Measurements from ENCODE around the gene LEAP2. TPM values are rescaled to one million over a fixed set of nuclear protein-coding genes. Genes with fewer than 3 reads are reported as not detected.

The LEAP2 gene
- total RNA-seq, 4 donors from 2014 or later = 0.57 to 4.2 (median 1.6) TPM

- TF ChIP-seq CTCF (IDR thresholded peaks at IDR 0.05; ENCODE audit: low read depth) = no peak
These were observed 13.5 kb upstream of the LEAP2 start for GRCh38 chr5:132859889-132860437.

GRCh38 chr5:132860742-132861141 lies 12.7 kb upstream of the LEAP2 start:
- no peak for TF ChIP-seq CTCF (IDR thresholded peaks at IDR 0.05; ENCODE audit: low read depth)

GRCh38 chr5:132865668-132866341 lies 7.7 kb upstream of the LEAP2 start:
- no peak for TF ChIP-seq CTCF (IDR thresholded peaks at IDR 0.05; ENCODE audit: low read depth)

DNA sequence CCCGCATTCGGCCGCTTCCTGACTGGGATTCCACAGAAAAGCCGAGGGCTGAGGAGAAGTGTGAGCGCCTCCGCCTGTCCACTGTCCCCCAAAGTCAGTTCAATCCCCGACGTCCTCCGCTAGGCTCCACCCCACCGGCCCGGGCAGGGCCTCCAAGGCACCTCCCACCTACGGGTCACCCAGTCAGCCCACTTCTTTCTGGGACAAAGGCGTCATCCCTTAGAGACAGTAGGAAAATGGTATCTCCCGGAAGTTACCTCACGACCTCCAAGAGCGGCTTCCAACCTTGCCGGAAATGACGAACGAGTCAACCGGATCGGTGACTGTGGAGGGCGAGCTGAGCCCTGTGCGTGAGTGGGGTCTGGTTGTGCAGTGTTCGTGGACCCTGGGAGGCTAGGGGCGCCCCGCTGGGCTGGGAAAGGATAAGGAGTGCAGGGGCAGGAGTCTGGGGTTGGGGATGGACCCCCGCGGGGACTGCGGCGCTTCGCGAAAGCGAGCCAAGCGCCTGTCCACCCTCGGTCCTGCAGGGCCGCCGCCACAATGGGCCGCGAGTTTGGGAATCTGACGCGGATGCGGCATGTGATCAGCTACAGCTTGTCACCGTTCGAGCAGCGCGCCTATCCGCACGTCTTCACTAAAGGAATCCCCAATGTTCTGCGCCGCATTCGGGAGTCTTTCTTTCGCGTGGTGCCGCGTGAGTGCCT lies 7.0 kb upstream of the LEAP2 start, which contains the start of the genes GDF9 and UQCRQ:
TSS of gene GDF9 (minus strand) at position 128 of the 704 bp plus-strand sequence. CDS start 1,936 bp downstream, outside the sequence.
TSS of gene UQCRQ (plus strand) at position 301 of the 704 bp plus-strand sequence. CDS start at position 541, 240 bp downstream.
- no peak for TF ChIP-seq CTCF (IDR thresholded peaks at IDR 0.05; ENCODE audit: low read depth)

GRCh38 chr5:132867046-132867451 lies 6.4 kb upstream of the LEAP2 start:
- TF ChIP-seq CTCF (IDR thresholded peaks at IDR 0.05; ENCODE audit: low read depth) = no peak

DNA sequence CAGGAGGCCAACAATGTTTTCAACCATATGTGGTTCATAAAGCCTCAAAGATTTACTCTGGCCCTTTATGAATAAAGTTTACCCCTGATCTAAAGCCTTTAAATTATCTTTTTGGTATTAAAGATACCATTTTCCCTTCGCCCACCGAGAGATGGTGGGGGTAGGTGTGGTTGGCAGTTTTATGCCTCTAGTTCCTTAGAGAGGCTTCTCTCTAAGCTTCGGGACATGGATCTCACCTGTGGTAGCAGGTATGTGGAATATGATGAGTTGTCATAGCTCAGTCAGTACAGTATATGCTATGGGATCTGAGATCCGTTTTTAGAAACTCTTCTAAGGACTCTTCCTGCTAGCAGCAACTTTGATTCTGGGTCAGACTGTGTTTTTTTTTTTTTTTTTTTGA lies 4.7 kb upstream of the LEAP2 start:
- TF ChIP-seq CTCF (IDR thresholded peaks at IDR 0.05; ENCODE audit: low read depth) = no peak

- no peak for TF ChIP-seq CTCF (IDR thresholded peaks at IDR 0.05; ENCODE audit: low read depth)
These were observed 2.7 kb upstream of the LEAP2 start for GRCh38 chr5:132870801-132871200.

Measured in subcutaneous adipose tissue (tissue), 4 donors.